ENCODE data around the gene CBX7. TPM values are rescaled to one million over a fixed set of nuclear protein-coding genes. Genes with fewer than 3 reads are reported as not detected.

CBX7 gene
- total RNA-seq, 1 experiment from 2014 or later: 3.7 TPM

GRCh38 chr22:39194098-39194497, 41.6 kb upstream of the CBX7 start:
- Histone ChIP-seq H3K9me3 (ENCODE audit: control insufficient read depth, low read depth, low read length) (no peaks in the 10 kb centered on the region), H2BK20ac (ENCODE audit: low read depth, low read length, poor library complexity, severe bottlenecking) (no peak overlapping the region), H3K79me1 (ENCODE audit: insufficient read depth, low read depth, low read length, poor library complexity, severe bottlenecking) (no peaks in the 10 kb centered on the region), H3K4ac (ENCODE audit: low read depth, low read length) (no peak overlapping the region), H4K8ac (replicated peaks; ENCODE audit: insufficient read length, low read depth, low read length) (no peak overlapping the region), H4K91ac (ENCODE audit: insufficient read length, low read depth, low read length) (no peak overlapping the region), H4K5ac (ENCODE audit: insufficient read length, low read depth, low read length) (no peak overlapping the region), H2AK5ac (ENCODE audit: insufficient read length, low read length) (no peak overlapping the region), H3K9ac (ENCODE audit: extremely low read depth, insufficient read length, low read length) (no peak overlapping the region), H3K23ac (ENCODE audit: insufficient read length, low read depth, low read length) (no peak overlapping the region), H3K56ac (ENCODE audit: insufficient read length, low read depth, low read length) (no peak overlapping the region), H4K20me1 (ENCODE audit: control insufficient read depth, insufficient read depth, insufficient read length) (no peaks in the 10 kb centered on the region), H3K79me2 (ENCODE audit: insufficient read depth, low read length) (no peaks in the 10 kb centered on the region), H2AFZ (ENCODE audit: low read length) (no peak overlapping the region), H2BK12ac (ENCODE audit: insufficient read length, low read depth, low read length) (no peak overlapping the region), H3K27me3 (ENCODE audit: insufficient read depth, low read length) (no peaks in the 10 kb centered on the region), H3K18ac (ENCODE audit: insufficient read length, low read depth, low read length) (no peak overlapping the region), H2BK5ac (ENCODE audit: insufficient read length, low read length) (no peak overlapping the region), H3K14ac (ENCODE audit: insufficient read depth, low read length) (no peak overlapping the region), H2BK120ac (ENCODE audit: low read depth, low read length, poor library complexity, severe bottlenecking) (no peak overlapping the region), H3K4me2 (ENCODE audit: insufficient read depth, insufficient read length, low read length) (no peak overlapping the region), H2BK15ac (ENCODE audit: low read depth, low read length) (no peak overlapping the region), H3K27ac (ENCODE audit: insufficient read length, low read depth, low read length) (no peak overlapping the region), H3K23me2 (ENCODE audit: insufficient read length, low read depth, low read length, poor library complexity, severe bottlenecking) (no peaks in the 10 kb centered on the region), H3T11ph (ENCODE audit: low read length) (no peak overlapping the region), H3K4me1 (ENCODE audit: insufficient read depth, low read length) (no peaks in the 10 kb centered on the region)
- no CpG with 5 or more reads among the region's 1 CpG for WGBS (ENCODE audit: extremely low coverage, insufficient read length, low lambda C conversion rate)
- no peak overlapping the region for H3K27ac Mint-ChIP-seq
- H3K36me3 Mint-ChIP-seq (ENCODE audit: insufficient read depth in 1 of 3, low read depth in 3 of 3): peaks cover 3 to 8% (median 4%) of the 10 kb centered on the region in 3 experiments; a peak in 5 of 7 replicates
- DNase-seq: no peak
- H3K9me3 Mint-ChIP-seq: peaks cover 5 to 12% of the 10 kb centered on the region in 2 experiments
- H3K27me3 Mint-ChIP-seq (ENCODE audit: low read depth): no peaks in the 10 kb centered on the region
- TF ChIP-seq CTCF (conservative IDR thresholded peaks at IDR 0.05): no peak
- H3K4me3 Mint-ChIP-seq: no peak overlapping the region
- H3K4me1 Mint-ChIP-seq: peaks cover 0 to 7% of the 10 kb centered on the region in 2 experiments; a peak in 1 of 4 replicates

All from H9 (cell line).